Esophagus muscularis mucosa (tissue), 4 donors: ENCODE data around the gene CABP7. TPM values are rescaled to one million over a fixed set of nuclear protein-coding genes. Genes with fewer than 3 reads are reported as not detected.

Experiments
- DNase-seq: peaks from one replicate; pipeline ENCODE4 v3.0.0-alpha.2; 2017; ENCODE audit errors: extremely low spot score
- H3K27ac ChIP-seq, 4 donors: fragments of 200-600 bp; sonication (generic); replicated peaks in 1 of 4; 1 replicate in 3 of 4; 2 replicates in 1 of 4; pipeline ENCODE4 v1.5.1; 2016 to 2019; ENCODE audit warnings: mild to moderate bottlenecking in 1 of 4
- H3K27me3 ChIP-seq, 4 donors: fragments of 200-600 bp; sonication (generic); one replicate each; pipeline versions ENCODE4 v1.5.1 to v1.6.0; 2016 to 2019
- H3K36me3 ChIP-seq, 4 donors: fragments of 200-600 bp; sonication (generic); one replicate each; pipeline ENCODE4 v1.5.1; 2016 to 2019
- H3K4me1 ChIP-seq, 4 donors: fragments of 200-600 bp; sonication (generic); one replicate each; pipeline ENCODE4 v1.5.1; 2016 to 2019
- H3K4me3 ChIP-seq, 4 donors: fragments of 200-600 bp; sonication (generic); 1 replicate in 2 of 4; 2 replicates in 2 of 4; pipeline ENCODE4 v1.5.1; 2016 to 2019; ENCODE audit warnings: mild to moderate bottlenecking in 4 of 4, moderate library complexity in 1 of 4
- H3K9me3 ChIP-seq, 4 donors: fragments of 200-600 bp; sonication (generic); 1 replicate in 3 of 4; 2 replicates in 1 of 4; pipeline ENCODE4 v1.5.1; 2016 to 2019
- EP300 ChIP-seq: sonication (generic); formaldehyde crosslinking; IDR thresholded peaks from one replicate; pipeline ENCODE4 v1.6.1; 2017; ENCODE audit warnings: antibody characterized with exemption
- POLR2A ChIP-seq: fragments of 450-650 bp; IDR thresholded peaks from one replicate; pipeline ENCODE4 v1.6.1; 2017; ENCODE audit warnings: antibody characterized with exemption, moderate library complexity, mild to moderate bottlenecking, low read depth
- POLR2AphosphoS5 ChIP-seq, 2 donors: sonication (generic); formaldehyde crosslinking; IDR thresholded peaks; one replicate each; pipeline ENCODE4 v1.6.1; 2017; ENCODE audit warnings: antibody characterized with exemption in 2 of 2
- WGBS: methylation state at CpG from one replicate; pipeline ENCODE4 v1.1.5; 2018; 5-methylcytosine and 5-hydroxymethylcytosine counted together
- intact Hi-C: fragments of 100-400 bp; cut with DNase I; formaldehyde crosslinking; loops from one replicate; pipeline ENCODE4 v1.15.1; 2023
- total RNA-seq, 4 donors: library from RNA; depleted of rRNA; stranded (reverse); fragments of >200 nt; gene quantifications; one replicate each; pipeline versions ENCODE4 v1.1.0 to v1.2.1, GENCODE V29; 2016
- TF ChIP-seq, protein P1 (sequence below), 3 experiments: fragments of 200-600 bp in 2 of 3; fragments of 450-650 bp in 1 of 3; sonication (generic) in 2 of 3; IDR thresholded peaks; one replicate each; pipeline ENCODE4 v1.5.1; 2017 to 2019; ENCODE audit warnings: antibody characterized with exemption in 3 of 3, mild to moderate bottlenecking in 2 of 3, moderate library complexity in 1 of 3

Gene CABP7
- total RNA-seq = under 1 TPM; under 0.01 to 0.99 (median 0.54) TPM

DNA sequence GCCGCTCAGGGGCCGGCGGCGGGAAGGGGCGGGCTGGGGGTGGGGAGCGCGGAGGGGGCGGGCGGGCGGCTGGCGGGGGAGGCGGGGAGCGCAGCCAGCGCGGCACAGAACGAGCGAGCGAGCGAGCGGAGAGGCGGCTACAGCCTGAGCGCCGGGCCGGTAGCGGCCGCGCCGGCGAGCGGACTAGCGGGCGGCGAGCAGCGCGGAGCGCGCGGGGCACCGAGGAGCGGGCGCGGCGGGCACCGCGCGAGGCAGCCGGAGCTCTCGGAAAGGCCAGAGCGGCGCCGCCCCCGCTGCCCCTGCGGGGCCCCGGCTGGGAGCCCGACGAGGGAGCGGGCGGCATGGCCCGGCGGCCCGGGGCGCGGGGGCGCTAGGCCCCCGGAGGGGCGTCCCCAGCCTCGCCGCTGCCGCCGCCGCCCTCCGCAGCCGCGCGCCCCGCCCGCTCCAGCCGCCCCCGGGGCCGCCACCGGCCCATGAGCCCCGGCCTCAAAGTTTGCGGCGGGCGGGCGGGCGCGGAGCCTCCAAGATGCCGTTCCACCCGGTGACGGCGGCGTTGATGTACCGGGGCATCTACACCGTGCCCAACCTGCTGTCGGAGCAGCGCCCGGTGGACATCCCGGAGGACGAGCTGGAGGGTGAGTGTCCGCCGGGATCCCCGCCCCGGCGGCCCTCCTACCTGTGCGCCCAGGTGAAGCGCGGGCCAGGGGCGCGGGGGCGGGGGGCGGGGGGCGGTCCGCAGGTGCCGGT, at the start of gene CABP7:
Gene CABP7, plus strand, starts transcription at position 105 of the 747 bp plus-strand sequence. Its CDS starts 422 bp downstream, at position 527.
- Histone ChIP-seq H3K27ac (no peak within 1 kb of the TSS), H3K27me3 (peaks cover 6 to 88% (median 23%) of the 10 kb centered on the region in 4 donors), H3K36me3 (no peaks in the 10 kb centered on the region), H3K4me3 (peak within 1 kb of the TSS; percentile 32 to 49 (median 40)), H3K4me1 (peaks cover 3 to 19% (median 16%) of the 10 kb centered on the region in 4 donors), H3K9me3 (no peaks in the 10 kb centered on the region)
- TF ChIP-seq, protein P1, sequence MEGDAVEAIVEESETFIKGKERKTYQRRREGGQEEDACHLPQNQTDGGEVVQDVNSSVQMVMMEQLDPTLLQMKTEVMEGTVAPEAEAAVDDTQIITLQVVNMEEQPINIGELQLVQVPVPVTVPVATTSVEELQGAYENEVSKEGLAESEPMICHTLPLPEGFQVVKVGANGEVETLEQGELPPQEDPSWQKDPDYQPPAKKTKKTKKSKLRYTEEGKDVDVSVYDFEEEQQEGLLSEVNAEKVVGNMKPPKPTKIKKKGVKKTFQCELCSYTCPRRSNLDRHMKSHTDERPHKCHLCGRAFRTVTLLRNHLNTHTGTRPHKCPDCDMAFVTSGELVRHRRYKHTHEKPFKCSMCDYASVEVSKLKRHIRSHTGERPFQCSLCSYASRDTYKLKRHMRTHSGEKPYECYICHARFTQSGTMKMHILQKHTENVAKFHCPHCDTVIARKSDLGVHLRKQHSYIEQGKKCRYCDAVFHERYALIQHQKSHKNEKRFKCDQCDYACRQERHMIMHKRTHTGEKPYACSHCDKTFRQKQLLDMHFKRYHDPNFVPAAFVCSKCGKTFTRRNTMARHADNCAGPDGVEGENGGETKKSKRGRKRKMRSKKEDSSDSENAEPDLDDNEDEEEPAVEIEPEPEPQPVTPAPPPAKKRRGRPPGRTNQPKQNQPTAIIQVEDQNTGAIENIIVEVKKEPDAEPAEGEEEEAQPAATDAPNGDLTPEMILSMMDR (IDR thresholded peaks at IDR 0.05) = no peak
- no peak for TF ChIP-seq POLR2AphosphoS5 (IDR thresholded peaks at IDR 0.05)
- TF ChIP-seq EP300 = no peak
- TF ChIP-seq POLR2A = no peak
- no peak for DNase-seq
- intact Hi-C loops = no loop called here
- WGBS = 0% methylated on average over 4 of the region's 115 CpGs

- TF ChIP-seq POLR2AphosphoS5 (IDR thresholded peaks at IDR 0.05) (no peak), EP300 (no peak), POLR2A (no peak)
- TF ChIP-seq, protein P1 (IDR thresholded peaks at IDR 0.05) = no peak
- intact Hi-C loops = no loop called here
- DNase-seq = no peak
- H3K36me3 ChIP-seq = peaks cover 69 to 100% (median 87%) of the 10 kb centered on the region in 4 donors
- H3K4me3 ChIP-seq = no peak overlapping the region
- no peaks in the 10 kb centered on the region for H3K27me3 ChIP-seq
- H3K4me1 ChIP-seq = no peaks in the 10 kb centered on the region
- no peak overlapping the region for H3K27ac ChIP-seq
- no peaks in the 10 kb centered on the region for H3K9me3 ChIP-seq
- 84% methylated on average over 3 of the region's 3 CpGs for WGBS
Observed at GRCh38 chr22:29670626-29671025, 49.2 kb upstream of the CABP7 start.

DNA sequence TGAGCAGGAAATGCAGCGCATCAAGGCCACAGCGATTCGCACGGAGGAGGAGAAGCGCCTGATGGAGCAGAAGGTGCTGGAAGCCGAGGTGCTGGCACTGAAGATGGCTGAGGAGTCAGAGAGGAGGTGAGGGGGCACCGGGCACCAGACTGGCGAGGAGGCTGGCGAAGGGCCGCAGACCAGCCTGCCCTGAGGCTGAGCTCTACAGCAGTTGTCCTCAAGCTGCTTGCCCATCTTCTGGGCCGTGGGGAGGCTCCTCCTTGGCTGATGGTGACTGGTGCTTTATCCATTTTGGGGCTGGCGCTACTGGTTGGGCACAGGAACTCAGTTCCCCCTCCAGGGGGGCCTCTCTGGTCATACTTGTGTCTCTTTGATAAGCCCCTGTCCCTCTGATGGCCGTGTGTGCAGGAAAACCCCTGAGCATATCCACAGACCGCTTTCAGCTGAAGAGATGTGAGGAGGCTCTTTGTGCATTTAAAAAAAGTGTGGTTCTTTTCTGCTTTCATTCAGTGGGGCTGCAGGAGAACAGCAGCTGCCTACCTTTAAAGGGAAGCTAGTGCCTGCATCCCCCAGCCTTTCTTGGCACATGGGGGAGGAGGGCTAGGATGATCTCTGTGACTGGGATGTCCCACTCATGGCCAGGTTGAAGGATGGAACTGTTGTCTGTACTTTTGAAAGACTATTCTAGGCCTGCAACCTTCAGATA, 46.3 kb upstream of the CABP7 start:
- H3K4me3 ChIP-seq = no peak overlapping the region
- H3K36me3 ChIP-seq = peaks cover 67 to 100% (median 94%) of the 10 kb centered on the region in 4 donors
- intact Hi-C loops = no loop called here
- H3K4me1 ChIP-seq = no peaks in the 10 kb centered on the region
- TF ChIP-seq POLR2A (no peak), POLR2AphosphoS5 (IDR thresholded peaks at IDR 0.05) (no peak), EP300 (no peak)
- TF ChIP-seq, protein P1 (IDR thresholded peaks at IDR 0.05) = no peak
- no peak overlapping the region for H3K27ac ChIP-seq
- WGBS = 81% methylated on average over 11 of the region's 14 CpGs
- no peaks in the 10 kb centered on the region for H3K27me3 ChIP-seq
- no peak for DNase-seq
- no peaks in the 10 kb centered on the region for H3K9me3 ChIP-seq

DNA sequence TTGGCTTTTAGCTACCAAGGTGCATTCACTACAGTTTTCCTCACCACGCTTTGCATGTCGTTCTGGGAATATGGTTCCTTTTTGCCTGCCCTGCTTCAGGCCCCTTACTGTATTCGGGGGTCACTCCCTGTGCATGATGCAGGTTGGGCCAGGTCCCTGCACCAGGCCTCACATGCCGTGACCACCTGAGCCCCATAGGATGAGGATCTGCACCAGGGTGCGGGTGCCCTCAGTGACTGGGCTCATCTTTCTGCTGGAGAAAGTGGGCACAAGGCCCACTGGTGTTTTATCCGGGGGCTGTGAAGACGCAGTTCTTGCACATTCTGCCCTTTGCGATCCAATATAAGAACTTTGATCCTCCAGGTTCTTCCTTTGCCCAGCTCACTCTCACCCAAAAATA, 45.7 kb upstream of the CABP7 start:
- no peak for TF ChIP-seq POLR2A
- TF ChIP-seq, protein P1 (IDR thresholded peaks at IDR 0.05) = no peak
- Histone ChIP-seq H3K27me3 (no peaks in the 10 kb centered on the region), H3K27ac (no peak overlapping the region), H3K9me3 (no peaks in the 10 kb centered on the region), H3K36me3 (peaks cover 67 to 100% (median 94%) of the 10 kb centered on the region in 4 donors), H3K4me3 (no peak overlapping the region), H3K4me1 (no peaks in the 10 kb centered on the region)
- WGBS = 91% methylated on average over 7 of the region's 8 CpGs
- intact Hi-C loops = no loop called here
- no peak for DNase-seq
